ENCODE measurements around the gene RASGRP4.

DNA sequence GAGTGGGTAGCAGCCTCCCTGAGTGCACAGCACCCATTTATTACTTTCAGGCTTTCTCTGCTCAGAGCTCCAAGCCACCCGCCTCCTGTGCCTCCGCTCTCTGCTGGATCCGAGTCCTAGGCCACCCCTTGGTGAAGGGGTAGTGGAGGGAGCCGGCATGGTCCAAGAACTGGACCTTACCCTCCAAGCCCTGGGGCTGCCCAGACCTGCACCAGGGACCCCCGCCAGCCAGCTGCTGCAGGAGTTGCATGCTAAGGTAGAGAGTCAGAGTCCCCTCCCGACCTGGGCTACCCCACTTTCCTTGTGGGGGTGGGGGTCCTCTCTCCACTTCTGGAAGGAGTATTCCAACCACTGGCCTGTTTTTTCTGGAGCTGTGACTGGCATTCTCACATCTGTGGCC, 21.2 kb downstream of the RASGRP4 start:
- TF ChIP-seq, protein P1, sequence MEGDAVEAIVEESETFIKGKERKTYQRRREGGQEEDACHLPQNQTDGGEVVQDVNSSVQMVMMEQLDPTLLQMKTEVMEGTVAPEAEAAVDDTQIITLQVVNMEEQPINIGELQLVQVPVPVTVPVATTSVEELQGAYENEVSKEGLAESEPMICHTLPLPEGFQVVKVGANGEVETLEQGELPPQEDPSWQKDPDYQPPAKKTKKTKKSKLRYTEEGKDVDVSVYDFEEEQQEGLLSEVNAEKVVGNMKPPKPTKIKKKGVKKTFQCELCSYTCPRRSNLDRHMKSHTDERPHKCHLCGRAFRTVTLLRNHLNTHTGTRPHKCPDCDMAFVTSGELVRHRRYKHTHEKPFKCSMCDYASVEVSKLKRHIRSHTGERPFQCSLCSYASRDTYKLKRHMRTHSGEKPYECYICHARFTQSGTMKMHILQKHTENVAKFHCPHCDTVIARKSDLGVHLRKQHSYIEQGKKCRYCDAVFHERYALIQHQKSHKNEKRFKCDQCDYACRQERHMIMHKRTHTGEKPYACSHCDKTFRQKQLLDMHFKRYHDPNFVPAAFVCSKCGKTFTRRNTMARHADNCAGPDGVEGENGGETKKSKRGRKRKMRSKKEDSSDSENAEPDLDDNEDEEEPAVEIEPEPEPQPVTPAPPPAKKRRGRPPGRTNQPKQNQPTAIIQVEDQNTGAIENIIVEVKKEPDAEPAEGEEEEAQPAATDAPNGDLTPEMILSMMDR (IDR thresholded peaks at IDR 0.05): no peak
- no peak for TF ChIP-seq POLR2AphosphoS5 (IDR thresholded peaks at IDR 0.05; ENCODE audit: low read depth, low read length)
